Measurements from ENCODE around the gene SLC9A3. TPM values are rescaled to one million over a fixed set of nuclear protein-coding genes. Genes with fewer than 3 reads are reported as not detected.
A peak's percentile ranks its signal among the peaks of the same experiment; 100 is the strongest.

Gene SLC9A3
- total and polyA plus RNA-seq, 2 of the 13 experiments (the other 11 are each of a cell fraction or from before 2014, with no cell fraction given) = 1.5 to 1.8 TPM

DNA sequence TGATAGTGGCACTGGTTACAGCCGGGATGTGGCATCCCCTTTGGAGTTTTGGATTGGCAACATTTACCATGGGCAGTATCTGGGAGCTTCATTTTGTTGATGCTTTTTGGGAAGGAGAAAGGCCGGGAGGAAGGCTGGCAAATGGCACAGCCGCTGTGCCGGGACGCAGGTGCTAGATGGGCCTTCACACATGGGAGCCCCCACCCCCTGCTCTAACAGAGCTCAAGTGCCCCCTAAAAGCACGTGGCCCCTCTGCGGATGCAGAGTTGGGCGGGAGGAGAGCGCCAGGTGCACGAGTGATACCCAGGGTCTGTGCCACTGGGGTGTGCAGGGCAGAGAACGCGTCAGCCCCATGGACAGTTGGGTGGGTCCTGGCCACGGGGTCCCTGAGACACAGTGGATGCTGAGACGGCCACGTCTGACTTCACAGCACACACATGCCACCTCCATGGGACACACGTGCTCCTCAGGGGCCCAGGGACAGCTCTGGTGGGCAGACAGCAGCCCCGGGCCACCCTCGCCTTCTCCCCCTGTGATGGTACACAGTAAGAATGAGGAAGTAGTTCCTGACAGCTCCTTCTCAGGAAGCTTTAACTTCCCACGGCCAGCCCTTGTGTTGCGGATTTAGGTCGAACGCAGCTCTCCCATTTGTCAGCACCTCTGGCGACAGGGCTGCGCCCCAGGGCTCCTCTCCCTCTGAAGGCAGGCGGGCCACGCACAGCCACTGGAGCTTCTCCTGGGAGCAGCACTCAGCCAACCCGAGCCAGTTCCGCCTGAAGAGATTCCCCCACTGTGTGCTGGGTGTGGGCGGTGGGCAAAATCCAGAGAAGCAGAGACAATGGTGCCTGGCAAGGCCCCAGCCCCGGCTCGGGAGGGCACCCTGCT is 10.8 kb downstream of the SLC9A3 start:
- TF ChIP-seq, protein P1, sequence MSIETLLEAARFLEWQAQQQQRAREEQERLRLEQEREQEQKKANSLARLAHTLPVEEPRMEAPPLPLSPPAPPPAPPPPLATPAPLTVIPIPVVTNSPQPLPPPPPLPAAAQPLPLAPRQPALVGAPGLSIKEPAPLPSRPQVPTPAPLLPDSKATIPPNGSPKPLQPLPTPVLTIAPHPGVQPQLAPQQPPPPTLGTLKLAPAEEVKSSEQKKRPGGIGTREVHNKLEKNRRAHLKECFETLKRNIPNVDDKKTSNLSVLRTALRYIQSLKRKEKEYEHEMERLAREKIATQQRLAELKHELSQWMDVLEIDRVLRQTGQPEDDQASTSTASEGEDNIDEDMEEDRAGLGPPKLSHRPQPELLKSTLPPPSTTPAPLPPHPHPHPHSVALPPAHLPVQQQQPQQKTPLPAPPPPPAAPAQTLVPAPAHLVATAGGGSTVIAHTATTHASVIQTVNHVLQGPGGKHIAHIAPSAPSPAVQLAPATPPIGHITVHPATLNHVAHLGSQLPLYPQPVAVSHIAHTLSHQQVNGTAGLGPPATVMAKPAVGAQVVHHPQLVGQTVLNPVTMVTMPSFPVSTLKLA (IDR thresholded peaks at IDR 0.05) = peak; percentile 89
- TF ChIP-seq, protein P2, sequence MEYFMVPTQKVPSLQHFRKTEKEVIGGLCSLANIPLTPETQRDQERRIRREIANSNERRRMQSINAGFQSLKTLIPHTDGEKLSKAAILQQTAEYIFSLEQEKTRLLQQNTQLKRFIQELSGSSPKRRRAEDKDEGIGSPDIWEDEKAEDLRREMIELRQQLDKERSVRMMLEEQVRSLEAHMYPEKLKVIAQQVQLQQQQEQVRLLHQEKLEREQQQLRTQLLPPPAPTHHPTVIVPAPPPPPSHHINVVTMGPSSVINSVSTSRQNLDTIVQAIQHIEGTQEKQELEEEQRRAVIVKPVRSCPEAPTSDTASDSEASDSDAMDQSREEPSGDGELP (IDR thresholded peaks at IDR 0.05; ENCODE audit: borderline replicate concordance, low read depth) = no peak
- Histone ChIP-seq H3K4me3 (replicated peaks in 1 of 3; ENCODE audit: insufficient read depth in 1 of 3, low read depth in 2 of 3, low read length in 3 of 3) (no peak overlapping the region), H3K4me2 (ENCODE audit: low read depth, low read length) (no peak overlapping the region), H3K9me3 (ENCODE audit: low read length) (no peaks in the 10 kb centered on the region), H3K27ac (ENCODE audit: extremely low read length, insufficient read depth, low read length) (no peak overlapping the region), H4K20me1 (ENCODE audit: insufficient read depth, low read length) (no peaks in the 10 kb centered on the region), H3K9ac (ENCODE audit: insufficient read depth, low read depth, low read length) (no peak overlapping the region), H3K4me1 (ENCODE audit: insufficient read depth, low read length) (peaks cover 14% of the 10 kb centered on the region), H3K36me3 (replicated peaks in 1 of 2; ENCODE audit: control insufficient read depth in 1 of 2, insufficient read depth in 2 of 2, low read length in 2 of 2) (no peaks in the 10 kb centered on the region), H3K79me2 (ENCODE audit: insufficient read depth, low read length) (no peaks in the 10 kb centered on the region), H2AFZ (ENCODE audit: low read length) (no peak overlapping the region), H3K27me3 (ENCODE audit: control insufficient read depth in 1 of 2, insufficient read depth in 2 of 2, low read length in 2 of 2) (peaks cover 1 to 39% of the 10 kb centered on the region in 2 experiments; a peak in 3 of 5 replicates)
- 89% methylated on average over 12 of the region's 31 CpGs for WGBS (ENCODE audit: low lambda C conversion rate)
- CTCF ChIA-PET (ENCODE audit: low intra/inter-chr PET ratio, low total read pairs) = no interaction called here
- in situ Hi-C loops (cut with HindIII; ENCODE audit: extremely low pct_ligation_motif_present, low pct_unique_long_range_greater_than_20kb) (no loop called here), intact Hi-C loops (cut with micrococcal nuclease; ENCODE audit: unreplicated experiment) (no loop called here)
- ATAC-seq (no peak), DNase-seq (ENCODE audit: low spot score) (no peak), FAIRE-seq (no peak)
- POLR2A ChIA-PET = no interaction called here
- BruUV-seq (replicated peaks) = no TSS peak

- H3K4me1 ChIP-seq (ENCODE audit: insufficient read depth, low read length) = peaks cover 15% of the 10 kb centered on the region
- in situ Hi-C loops (cut with HindIII; ENCODE audit: extremely low pct_ligation_motif_present, low pct_unique_long_range_greater_than_20kb) (no loop called here), intact Hi-C loops (cut with micrococcal nuclease; ENCODE audit: unreplicated experiment) (no loop called here)
- ChIA-PET POLR2A (no interaction called here), CTCF (ENCODE audit: low intra/inter-chr PET ratio, low total read pairs) (no interaction called here)
- 48% methylated on average over 12 of the region's 16 CpGs for WGBS (ENCODE audit: low lambda C conversion rate)
- ATAC-seq (no peak), DNase-seq (ENCODE audit: low spot score) (no peak), FAIRE-seq (no peak)
- H3K4me3 ChIP-seq (replicated peaks in 1 of 3; ENCODE audit: insufficient read depth in 1 of 3, low read depth in 2 of 3, low read length in 3 of 3) = no peak overlapping the region
- no TSS peak for BruUV-seq (replicated peaks)
- TF ChIP-seq FOXP1 (IDR thresholded peaks at IDR 0.05) = no peak
- no peak for TF ChIP-seq FOXP1 (CRISPR knock-in tag; IDR thresholded peaks at IDR 0.05)
- no peak for TF ChIP-seq NBN (conservative IDR thresholded peaks at IDR 0.05)
- TF ChIP-seq SATB2 (CRISPR knock-in tag; IDR thresholded peaks at IDR 0.05) = no peak
- H3K9ac ChIP-seq (ENCODE audit: insufficient read depth, low read depth, low read length) = no peak overlapping the region
- H3K9me3 ChIP-seq (ENCODE audit: low read length) = no peaks in the 10 kb centered on the region
- H2AFZ ChIP-seq (ENCODE audit: low read length) = no peak overlapping the region
- H4K20me1 ChIP-seq (ENCODE audit: insufficient read depth, low read length) = no peaks in the 10 kb centered on the region
- no peak overlapping the region for H3K27ac ChIP-seq (ENCODE audit: extremely low read length, insufficient read depth, low read length)
- H3K36me3 ChIP-seq (replicated peaks in 1 of 2; ENCODE audit: control insufficient read depth in 1 of 2, insufficient read depth in 2 of 2, low read length in 2 of 2) = no peaks in the 10 kb centered on the region
- no peak overlapping the region for H3K4me2 ChIP-seq (ENCODE audit: low read depth, low read length)
- H3K27me3 ChIP-seq (ENCODE audit: control insufficient read depth in 1 of 2, insufficient read depth in 2 of 2, low read length in 2 of 2) = peaks cover 1 to 41% of the 10 kb centered on the region in 2 experiments; a peak in 3 of 5 replicates
- H3K79me2 ChIP-seq (ENCODE audit: insufficient read depth, low read length) = no peaks in the 10 kb centered on the region
Observed at GRCh38 chr5:511476-511875, 12.8 kb downstream of the SLC9A3 start.

Measured in HepG2 (cell line).